Measurements from ENCODE around the gene MMP24.

- TF ChIP-seq CTCF (conservative IDR thresholded peaks at IDR 0.05; ENCODE audit: low read depth in 2 of 2) (no peak), POLR2AphosphoS5 (IDR thresholded peaks at IDR 0.05; ENCODE audit: low read depth) (no peak)
These were observed 22.4 kb downstream of the MMP24 start for GRCh38 chr20:35248641-35249475.

All from GM23338 (cell line).